K562 (cell line): ENCODE measurements around the gene MCCC1. TPM values are rescaled to one million over a fixed set of nuclear protein-coding genes. Genes with fewer than 3 reads are reported as not detected.

ENCODE experiments used
- ATAC-seq: fragments of 200-7000 bp; cut with Tn5 transposase; 3 replicates; pipeline ENCODE4 v1.9.1; 2020; ENCODE audit warnings: moderate library complexity
- BruUV-seq: library from RNA; stranded (reverse); fragments of 400-500 nt; replicated peaks from 2 replicates; lab custom pipeline; 2021; lab: Mats Ljungman, UMichigan
- CTCF ChIA-PET: fragments of 300-600 bp; formaldehyde crosslinking; extraction: SDS; loops from one replicate; lab custom pipeline; 2021; ENCODE audit warnings: low intra/inter-chr PET ratio; lab: Yijun Ruan, JAX
- POLR2A ChIA-PET: fragments of 300-600, 350-650 bp; sonication (Branson Sonifier 250); formaldehyde crosslinking; extraction: SDS; loops from one replicate; lab custom pipeline; 2021; ENCODE audit warnings: antibody characterized with exemption, inconsistent platforms; lab: Yijun Ruan, JAX
- DNase-seq, 4 experiments: peaks; one replicate each; pipeline versions ENCODE4 v3.0.0 to v3.0.0-alpha.2; 2011 to 2018; ENCODE audit warnings: low spot score in 3 of 4, mixed read lengths in 3 of 4; ENCODE audit errors: extremely low read depth in 1 of 4
- FAIRE-seq: peaks from 2 replicates; lab custom pipeline; 2011; peaks lifted over from hg19 to GRCh38; lab: Jason Lieb, UNC
- H2AFZ ChIP-seq: 2 replicates; pipeline ENCODE4 v1.6.0; 2011; ENCODE audit warnings: low read depth, low read length, control low read depth, inconsistent platforms
- H3K27ac ChIP-seq: fragments of 200-600 bp; 3 replicates; pipeline ENCODE4 v1.8.0; 2011; ENCODE audit warnings: low read depth, mild to moderate bottlenecking, control low read depth, inconsistent platforms, low read length, moderate library complexity, mixed read lengths; ENCODE audit errors: extremely low read depth
- H3K27me3 ChIP-seq, 2 experiments: fragments of 300-600 bp in 1 of 2; 2 replicates in 1 of 2; 3 replicates in 1 of 2; pipeline versions ENCODE4 v1.6.0 to v1.8.0; 2011; ENCODE audit warnings: inconsistent platforms in 2 of 2, low read length in 2 of 2, mild to moderate bottlenecking in 1 of 2, mixed read lengths in 1 of 2, moderate library complexity in 1 of 2; ENCODE audit not compliant: control insufficient read depth in 2 of 2, insufficient read depth in 2 of 2
- H3K36me3 ChIP-seq: fragments of 300-600 bp; 3 replicates; pipeline ENCODE4 v1.8.0; 2011; ENCODE audit warnings: mild to moderate bottlenecking, low read length, inconsistent platforms; ENCODE audit not compliant: control insufficient read depth, insufficient read depth
- H3K4me1 ChIP-seq, 2 experiments: fragments of 200-600 bp in 1 of 2; replicated peaks in 1 of 2; 2 replicates in 1 of 2; 3 replicates in 1 of 2; pipeline versions ENCODE4 v1.5.1 to v1.8.0; 2011; ENCODE audit warnings: inconsistent platforms in 2 of 2, low read length in 2 of 2, mild to moderate bottlenecking in 1 of 2, mixed read lengths in 1 of 2, moderate library complexity in 1 of 2; ENCODE audit not compliant: control insufficient read depth in 2 of 2, insufficient read depth in 2 of 2
- H3K4me2 ChIP-seq: 2 replicates; pipeline ENCODE4 v1.6.1; 2011; ENCODE audit warnings: low read length, control low read depth, inconsistent platforms, mixed read lengths; ENCODE audit not compliant: insufficient read depth
- H3K4me3 ChIP-seq: fragments of 200-600 bp; sonication (generic), shearing (Covaris generic); 2 replicates; pipeline ENCODE4 v1.5.1; 2016; ENCODE audit warnings: control low read depth, inconsistent platforms
- H3K79me2 ChIP-seq: fragments of 200-600 bp; 3 replicates; pipeline ENCODE4 v1.8.0; 2011; ENCODE audit warnings: low read length, inconsistent platforms; ENCODE audit not compliant: control insufficient read depth, insufficient read depth
- H3K9ac ChIP-seq, 2 experiments: 2 replicates each; pipeline versions ENCODE4 v1.6.0 to v1.6.1; 2011; ENCODE audit warnings: low read depth in 2 of 2, low read length in 2 of 2, control low read depth in 1 of 2, inconsistent platforms in 1 of 2, mild to moderate bottlenecking in 1 of 2, mixed read lengths in 1 of 2; ENCODE audit not compliant: insufficient read depth in 1 of 2
- H3K9me1 ChIP-seq: one replicate; pipeline ENCODE4 v1.6.0; 2011; ENCODE audit warnings: inconsistent platforms, mild to moderate bottlenecking, low read length, moderate library complexity; ENCODE audit not compliant: control insufficient read depth, insufficient read depth
- H3K9me3 ChIP-seq: replicated peaks from 2 replicates; pipeline ENCODE4 v1.5.1; 2011; ENCODE audit warnings: low read depth, low read length, inconsistent platforms; ENCODE audit not compliant: control insufficient read depth, insufficient read depth
- H4K20me1 ChIP-seq: replicated peaks from 2 replicates; pipeline ENCODE4 v1.6.1; 2011; ENCODE audit warnings: low read length, inconsistent platforms, mixed read lengths; ENCODE audit not compliant: control insufficient read depth, insufficient read depth
- POLR2G ChIP-seq: fragments of 200-400 bp; formaldehyde crosslinking; IDR thresholded peaks from 2 replicates; pipeline ENCODE4 v1.6.1; 2017; ENCODE audit warnings: low read depth, mild to moderate bottlenecking, antibody characterized with exemption, low read length, moderate library complexity
- WGBS: fragments of 100-300 bp; shearing (Covaris generic); methylation state at CpG from one replicate; pipeline ENCODE4 v1.1.6; 2016; ENCODE audit warnings: low coverage, mixed read lengths; ENCODE audit not compliant: insufficient coverage; ENCODE audit errors: missing lambda C conversion rate; 5-methylcytosine and 5-hydroxymethylcytosine counted together
- in situ Hi-C: fragments of 300-500 bp; cut with MboI; formaldehyde crosslinking; loops from 4 replicates; pipeline ENCODE4 v1.15.0; 2018; ENCODE audit warnings: inconsistent platforms, mixed read lengths
- intact Hi-C: fragments of 100-400 bp; cut with micrococcal nuclease; formaldehyde crosslinking; loops from 2 replicates; pipeline ENCODE4 v1.14.2; 2022
- polyA plus RNA-seq, 8 experiments: library from polyadenylated mRNA; depleted of rRNA in 4 of 8; stranded (reverse) in 5 of 8; unstranded in 3 of 8; fragments of >200 nt; fragmentation: Nextera tagmentation in 2 of 8; fragmentation: Illumina TruSeq in 1 of 8; extraction: Ambion mirVana in 2 of 8; extraction: Trizol in 1 of 8; gene quantifications; 2 replicates each; pipeline versions ENCODE4 v1.2.1 to v1.2.3, GENCODE V29; 2011 to 2014; ENCODE audit warnings: inconsistent platforms in 1 of 8, missing spikeins in 1 of 8
- total RNA-seq, 7 experiments: library from RNA; depleted of rRNA in 6 of 7; stranded (reverse); fragments of >200 nt in 6 of 7; fragmentation: Illumina TruSeq in 2 of 7; extraction: Trizol in 2 of 7; gene quantifications; 2 replicates each; pipeline versions ENCODE4 v1.2.1 to v1.2.3, GENCODE V29; 2011 to 2021; ENCODE audit warnings: low replicate concordance in 1 of 7
- TF ChIP-seq, protein P1 (sequence below): sonication (generic); formaldehyde crosslinking; IDR thresholded peaks from 2 replicates; pipeline ENCODE4 v1.8.1; 2023; ENCODE audit warnings: mild to moderate bottlenecking, missing genetic modification reagents

MCCC1 gene
- total and polyA plus RNA-seq, 9 of the 15 experiments (the other 6 are each of a cell fraction or from before 2014, with no cell fraction given) = 13.7 to 26.9 (median 23.0) TPM

DNA sequence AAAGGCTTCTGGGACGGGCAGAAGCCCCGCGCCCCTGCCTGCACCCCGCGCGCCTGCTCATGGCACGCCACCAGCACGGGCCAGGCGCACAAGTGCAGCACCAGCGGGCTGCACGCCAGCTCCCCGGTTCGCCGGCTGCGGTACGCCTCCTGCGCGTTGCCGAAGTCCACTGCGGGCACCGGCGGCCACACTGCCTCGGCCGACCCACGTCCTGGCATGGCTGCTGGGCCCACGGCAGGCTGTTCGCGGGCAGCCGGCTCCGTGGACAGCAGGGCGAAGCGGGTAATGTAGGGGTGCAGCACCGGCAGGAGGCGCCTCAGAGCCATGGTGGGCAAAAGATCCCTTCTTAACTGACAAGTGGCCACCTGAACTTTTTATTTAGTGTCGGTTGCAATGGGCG lies 34.8 kb downstream of the MCCC1 start:
- TF ChIP-seq, protein P1, sequence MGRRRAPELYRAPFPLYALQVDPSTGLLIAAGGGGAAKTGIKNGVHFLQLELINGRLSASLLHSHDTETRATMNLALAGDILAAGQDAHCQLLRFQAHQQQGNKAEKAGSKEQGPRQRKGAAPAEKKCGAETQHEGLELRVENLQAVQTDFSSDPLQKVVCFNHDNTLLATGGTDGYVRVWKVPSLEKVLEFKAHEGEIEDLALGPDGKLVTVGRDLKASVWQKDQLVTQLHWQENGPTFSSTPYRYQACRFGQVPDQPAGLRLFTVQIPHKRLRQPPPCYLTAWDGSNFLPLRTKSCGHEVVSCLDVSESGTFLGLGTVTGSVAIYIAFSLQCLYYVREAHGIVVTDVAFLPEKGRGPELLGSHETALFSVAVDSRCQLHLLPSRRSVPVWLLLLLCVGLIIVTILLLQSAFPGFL = no peak
- peak; percentile 37; the same call in 1 of the 2 replicates for TF ChIP-seq POLR2G
- Histone ChIP-seq H3K4me1 (no peaks in the 10 kb centered on the region; a peak in 1 of 5 replicates), H3K27me3 (no peaks in the 10 kb centered on the region), H4K20me1 (no peaks in the 10 kb centered on the region), H3K79me2 (no peaks in the 10 kb centered on the region), H3K4me2 (no peak overlapping the region), H2AFZ (no peak overlapping the region), H3K27ac (no peak overlapping the region), H3K9ac (no peak overlapping the region), H3K36me3 (peaks cover 7% of the 10 kb centered on the region; the same call in 1 of the 3 replicates), H3K9me1 (no peaks in the 10 kb centered on the region), H3K4me3 (no peak overlapping the region), H3K9me3 (no peaks in the 10 kb centered on the region)
- WGBS = 99% methylated on average over 21 of the region's 36 CpGs
- CTCF ChIA-PET = no interaction called here
- POLR2A ChIA-PET = interaction anchor here (0.7 to 0.9 kb wide), 2 partner anchors 9 to 58 kb away, joined by 3 read pairs; no protein-coding TSS in a partner anchor
- FAIRE-seq (no peak), ATAC-seq (no peak), DNase-seq (no peak)
- in situ Hi-C loops (no loop called here), intact Hi-C loops (no loop called here)
- no TSS peak for BruUV-seq
